Measurements from ENCODE around the gene RGS9.
A peak's percentile ranks its signal among the peaks of the same experiment; 100 is the strongest.
"Not testable (repeated sequence)": the region's sequence is repeated elsewhere in the genome, so short reads cannot be mapped to it uniquely, and the experiment has no call there.

RGS9 gene

GRCh38 chr17:65137021-65137939 lies at the start of gene RGS9:
TSS of gene RGS9 (plus strand) at chr17:65137370. CDS start at chr17:65137541, 171 bp downstream.
- peak within 1 kb of the TSS; percentile 45 for H3K4me3 ChIP-seq (ENCODE audit: low read depth, low read length)
- TF ChIP-seq CTCF (IDR thresholded peaks at IDR 0.05; ENCODE audit: low read depth, low read length): peak; percentile 95

- no peak overlapping the region for H3K4me3 ChIP-seq (ENCODE audit: low read depth, low read length)
- no peak for TF ChIP-seq CTCF (IDR thresholded peaks at IDR 0.05; ENCODE audit: low read depth, low read length)
Measured at GRCh38 chr17:65088621-65089360, 48.4 kb upstream of the RGS9 start.

GRCh38 chr17:65092262-65092661 lies 44.9 kb upstream of the RGS9 start:
- no peak for TF ChIP-seq CTCF (IDR thresholded peaks at IDR 0.05; ENCODE audit: low read depth, low read length)
- H3K4me3 ChIP-seq (ENCODE audit: low read depth, low read length): no peak overlapping the region

- H3K4me3 ChIP-seq (ENCODE audit: low read depth, low read length): not testable (repeated sequence)
Measured at GRCh38 chr17:65092721-65093356, 44.3 kb upstream of the RGS9 start.

- no peak for TF ChIP-seq CTCF (IDR thresholded peaks at IDR 0.05; ENCODE audit: low read depth, low read length)
- no peak overlapping the region for H3K4me3 ChIP-seq (ENCODE audit: low read depth, low read length)
Measured at GRCh38 chr17:65093930-65094329, 43.2 kb upstream of the RGS9 start.

- no peak for TF ChIP-seq CTCF (IDR thresholded peaks at IDR 0.05; ENCODE audit: low read depth, low read length)
Measured at GRCh38 chr17:65095465-65095864, 41.7 kb upstream of the RGS9 start.

GRCh38 chr17:65096382-65096781 lies 40.8 kb upstream of the RGS9 start:
- not testable (repeated sequence) for H3K4me3 ChIP-seq (ENCODE audit: low read depth, low read length)

More at GRCh38 chr17:65095465-65095864, 41.7 kb upstream of the RGS9 start:
- no peak overlapping the region for H3K4me3 ChIP-seq (ENCODE audit: low read depth, low read length)

DNA sequence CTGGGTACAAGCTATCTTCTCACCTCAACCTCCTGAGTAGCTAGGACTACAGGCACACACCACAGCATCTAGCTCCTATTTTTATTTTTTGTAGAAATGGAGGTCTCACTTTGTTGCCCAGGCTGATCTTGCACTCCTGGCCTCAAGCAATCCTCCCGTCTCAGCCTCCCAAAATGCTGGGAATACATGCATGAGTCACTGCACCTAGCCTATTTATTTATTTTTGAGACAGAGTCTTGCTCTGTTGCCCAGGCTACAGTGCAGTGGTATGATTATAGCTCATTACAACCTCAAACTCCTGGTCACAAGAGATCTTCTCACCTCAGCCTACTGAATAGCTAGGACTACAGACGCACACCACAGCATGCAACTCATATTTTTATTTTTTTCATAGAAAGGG lies 40.1 kb upstream of the RGS9 start:
- no peak overlapping the region for H3K4me3 ChIP-seq (ENCODE audit: low read depth, low read length)
- no peak for TF ChIP-seq CTCF (IDR thresholded peaks at IDR 0.05; ENCODE audit: low read depth, low read length)

Data from WI38 (cell line).